ENCODE results near the gene CACNB4.

The CACNB4 gene

DNA sequence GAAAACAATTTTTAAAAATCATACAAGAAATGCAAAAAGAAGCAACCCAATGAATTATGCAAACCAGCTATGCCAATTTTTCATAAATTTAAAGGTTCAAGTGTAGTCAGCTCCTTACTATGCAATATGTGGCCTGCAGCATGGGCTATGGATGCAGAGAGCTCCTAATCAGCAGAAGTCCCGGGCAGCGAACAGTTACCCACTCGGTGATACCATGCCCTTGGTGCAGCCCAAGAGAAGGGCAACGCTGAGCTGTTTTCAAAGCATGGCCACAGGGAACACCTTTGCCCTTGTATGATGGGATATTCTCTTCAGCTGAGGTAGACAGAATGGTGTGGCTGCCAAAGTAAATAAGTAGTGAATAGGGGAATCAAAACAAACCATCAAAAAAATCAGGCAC lies 253.4 kb downstream of the CACNB4 start:
- TF ChIP-seq, protein P1, sequence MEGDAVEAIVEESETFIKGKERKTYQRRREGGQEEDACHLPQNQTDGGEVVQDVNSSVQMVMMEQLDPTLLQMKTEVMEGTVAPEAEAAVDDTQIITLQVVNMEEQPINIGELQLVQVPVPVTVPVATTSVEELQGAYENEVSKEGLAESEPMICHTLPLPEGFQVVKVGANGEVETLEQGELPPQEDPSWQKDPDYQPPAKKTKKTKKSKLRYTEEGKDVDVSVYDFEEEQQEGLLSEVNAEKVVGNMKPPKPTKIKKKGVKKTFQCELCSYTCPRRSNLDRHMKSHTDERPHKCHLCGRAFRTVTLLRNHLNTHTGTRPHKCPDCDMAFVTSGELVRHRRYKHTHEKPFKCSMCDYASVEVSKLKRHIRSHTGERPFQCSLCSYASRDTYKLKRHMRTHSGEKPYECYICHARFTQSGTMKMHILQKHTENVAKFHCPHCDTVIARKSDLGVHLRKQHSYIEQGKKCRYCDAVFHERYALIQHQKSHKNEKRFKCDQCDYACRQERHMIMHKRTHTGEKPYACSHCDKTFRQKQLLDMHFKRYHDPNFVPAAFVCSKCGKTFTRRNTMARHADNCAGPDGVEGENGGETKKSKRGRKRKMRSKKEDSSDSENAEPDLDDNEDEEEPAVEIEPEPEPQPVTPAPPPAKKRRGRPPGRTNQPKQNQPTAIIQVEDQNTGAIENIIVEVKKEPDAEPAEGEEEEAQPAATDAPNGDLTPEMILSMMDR (IDR thresholded peaks at IDR 0.05): no peak

GRCh38 chr2:151844211-151844896 lies 254.5 kb downstream of the CACNB4 start:
- TF ChIP-seq, protein P1 (IDR thresholded peaks at IDR 0.05): no peak
- Histone ChIP-seq H3K27me3 (no peaks in the 10 kb centered on the region), H3K36me3 (no peaks in the 10 kb centered on the region), H3K4me3 (ENCODE audit: low read depth in 1 of 2, low read length in 1 of 2) (no peak overlapping the region), H3K4me1 (ENCODE audit: control insufficient read depth in 1 of 2, insufficient read depth in 1 of 2, low read depth in 1 of 2, low read length in 1 of 2) (no peaks in the 10 kb centered on the region), H3K27ac (no peak overlapping the region), H3K9me3 (no peaks in the 10 kb centered on the region)

More for the DNA sequence above, 253.4 kb downstream of the CACNB4 start:
- Histone ChIP-seq H3K9me3 (no peaks in the 10 kb centered on the region), H3K27me3 (no peaks in the 10 kb centered on the region), H3K27ac (no peak overlapping the region), H3K4me1 (ENCODE audit: control insufficient read depth in 1 of 2, insufficient read depth in 1 of 2, low read depth in 1 of 2, low read length in 1 of 2) (no peaks in the 10 kb centered on the region), H3K36me3 (no peaks in the 10 kb centered on the region), H3K4me3 (ENCODE audit: low read depth in 1 of 2, low read length in 1 of 2) (no peak overlapping the region)

GRCh38 chr2:151843691-151844061 lies 255.2 kb downstream of the CACNB4 start:
- H3K4me3 ChIP-seq (ENCODE audit: low read depth in 1 of 2, low read length in 1 of 2): no peak overlapping the region
- H3K36me3 ChIP-seq: no peaks in the 10 kb centered on the region
- no peaks in the 10 kb centered on the region for H3K27me3 ChIP-seq
- no peak overlapping the region for H3K27ac ChIP-seq
- H3K9me3 ChIP-seq: no peaks in the 10 kb centered on the region
- TF ChIP-seq, protein P1 (IDR thresholded peaks at IDR 0.05): no peak
- no peaks in the 10 kb centered on the region for H3K4me1 ChIP-seq (ENCODE audit: control insufficient read depth in 1 of 2, insufficient read depth in 1 of 2, low read depth in 1 of 2, low read length in 1 of 2)

GRCh38 chr2:151842830-151843690 lies 255.8 kb downstream of the CACNB4 start:
- Histone ChIP-seq H3K27me3 (no peaks in the 10 kb centered on the region), H3K4me1 (ENCODE audit: control insufficient read depth in 1 of 2, insufficient read depth in 1 of 2, low read depth in 1 of 2, low read length in 1 of 2) (no peaks in the 10 kb centered on the region), H3K9me3 (no peaks in the 10 kb centered on the region), H3K27ac (no peak overlapping the region), H3K4me3 (ENCODE audit: low read depth in 1 of 2, low read length in 1 of 2) (no peak overlapping the region), H3K36me3 (no peaks in the 10 kb centered on the region)
- TF ChIP-seq, protein P1 (IDR thresholded peaks at IDR 0.05): no peak

GRCh38 chr2:151841047-151841424 lies 257.8 kb downstream of the CACNB4 start:
- TF ChIP-seq, protein P1 (IDR thresholded peaks at IDR 0.05): no peak
- no peaks in the 10 kb centered on the region for H3K9me3 ChIP-seq
- no peaks in the 10 kb centered on the region for H3K27me3 ChIP-seq
- no peaks in the 10 kb centered on the region for H3K4me1 ChIP-seq (ENCODE audit: control insufficient read depth in 1 of 2, insufficient read depth in 1 of 2, low read depth in 1 of 2, low read length in 1 of 2)
- no peak overlapping the region for H3K27ac ChIP-seq
- H3K4me3 ChIP-seq (ENCODE audit: low read depth in 1 of 2, low read length in 1 of 2): no peak overlapping the region
- H3K36me3 ChIP-seq: no peaks in the 10 kb centered on the region

Measured in neutrophil (primary cell).